Ishikawa (cell line): ENCODE results near the gene ATOH1.

Source experiments
- CEBPB ChIP-seq: IDR thresholded peaks from 2 replicates; pipeline ENCODE4 v1.6.1; 2012
- CREB1 ChIP-seq: IDR thresholded peaks from 2 replicates; pipeline ENCODE4 v1.6.1; 2012; ENCODE audit warnings: low read depth
- EGR1 ChIP-seq: IDR thresholded peaks from 2 replicates; pipeline ENCODE4 v1.6.1; 2012
- EP300 ChIP-seq: IDR thresholded peaks from 2 replicates; pipeline ENCODE4 v1.6.1; 2012; ENCODE audit warnings: borderline replicate concordance
- FOXM1 ChIP-seq: IDR thresholded peaks from 2 replicates; pipeline ENCODE4 v1.6.1; 2012; ENCODE audit warnings: low read depth, borderline replicate concordance
- NFIC ChIP-seq: IDR thresholded peaks from 2 replicates; pipeline ENCODE4 v1.6.1; 2012
- RAD21 ChIP-seq: IDR thresholded peaks from 2 replicates; pipeline ENCODE4 v1.6.1; 2012; ENCODE audit warnings: low read depth
- TAF1 ChIP-seq: IDR thresholded peaks from 2 replicates; pipeline ENCODE4 v1.6.1; 2012; ENCODE audit warnings: low read depth, mild to moderate bottlenecking
- TCF12 ChIP-seq: IDR thresholded peaks from 2 replicates; pipeline ENCODE4 v1.6.1; 2012; ENCODE audit warnings: low read depth
- TEAD4 ChIP-seq: IDR thresholded peaks from 2 replicates; pipeline ENCODE4 v1.6.1; 2012
- YY1 ChIP-seq: IDR thresholded peaks from 2 replicates; pipeline ENCODE4 v1.6.1; 2012; ENCODE audit warnings: low read depth
- ZBTB7A ChIP-seq: IDR thresholded peaks from 2 replicates; pipeline ENCODE4 v1.6.1; 2012; ENCODE audit warnings: low read depth
- TF ChIP-seq, protein P1 (sequence below): IDR thresholded peaks from 2 replicates; pipeline ENCODE4 v1.6.1; 2012
- TF ChIP-seq, protein P2 (sequence below): IDR thresholded peaks from 2 replicates; pipeline ENCODE4 v1.6.1; 2012; ENCODE audit warnings: low read depth, mild to moderate bottlenecking
- TF ChIP-seq, protein P3 (sequence below): IDR thresholded peaks from 2 replicates; pipeline ENCODE4 v1.6.1; 2012

ATOH1 gene, protein sequence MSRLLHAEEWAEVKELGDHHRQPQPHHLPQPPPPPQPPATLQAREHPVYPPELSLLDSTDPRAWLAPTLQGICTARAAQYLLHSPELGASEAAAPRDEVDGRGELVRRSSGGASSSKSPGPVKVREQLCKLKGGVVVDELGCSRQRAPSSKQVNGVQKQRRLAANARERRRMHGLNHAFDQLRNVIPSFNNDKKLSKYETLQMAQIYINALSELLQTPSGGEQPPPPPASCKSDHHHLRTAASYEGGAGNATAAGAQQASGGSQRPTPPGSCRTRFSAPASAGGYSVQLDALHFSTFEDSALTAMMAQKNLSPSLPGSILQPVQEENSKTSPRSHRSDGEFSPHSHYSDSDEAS

DNA sequence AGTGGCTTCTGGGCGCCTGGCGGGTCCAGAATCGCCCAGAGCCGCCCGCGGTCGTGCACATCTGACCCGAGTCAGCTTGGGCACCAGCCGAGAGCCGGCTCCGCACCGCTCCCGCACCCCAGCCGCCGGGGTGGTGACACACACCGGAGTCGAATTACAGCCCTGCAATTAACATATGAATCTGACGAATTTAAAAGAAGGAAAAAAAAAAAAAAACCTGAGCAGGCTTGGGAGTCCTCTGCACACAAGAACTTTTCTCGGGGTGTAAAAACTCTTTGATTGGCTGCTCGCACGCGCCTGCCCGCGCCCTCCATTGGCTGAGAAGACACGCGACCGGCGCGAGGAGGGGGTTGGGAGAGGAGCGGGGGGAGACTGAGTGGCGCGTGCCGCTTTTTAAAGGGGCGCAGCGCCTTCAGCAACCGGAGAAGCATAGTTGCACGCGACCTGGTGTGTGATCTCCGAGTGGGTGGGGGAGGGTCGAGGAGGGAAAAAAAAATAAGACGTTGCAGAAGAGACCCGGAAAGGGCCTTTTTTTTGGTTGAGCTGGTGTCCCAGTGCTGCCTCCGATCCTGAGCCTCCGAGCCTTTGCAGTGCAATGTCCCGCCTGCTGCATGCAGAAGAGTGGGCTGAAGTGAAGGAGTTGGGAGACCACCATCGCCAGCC, at the start of gene ATOH1:
Gene ATOH1, plus strand, starts transcription at position 422 of the 663 bp plus-strand sequence. Its CDS starts 174 bp downstream, at position 596.
- TF ChIP-seq CREB1, result 0 out of 2 replicates have a peak, but pooled peaks have one; percentile 23
- no peak for TF ChIP-seq EP300
- TF ChIP-seq TCF12, result peak; percentile 68; the same call in 1 of the 2 replicates
- TF ChIP-seq, protein P1, sequence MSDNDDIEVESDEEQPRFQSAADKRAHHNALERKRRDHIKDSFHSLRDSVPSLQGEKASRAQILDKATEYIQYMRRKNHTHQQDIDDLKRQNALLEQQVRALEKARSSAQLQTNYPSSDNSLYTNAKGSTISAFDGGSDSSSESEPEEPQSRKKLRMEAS, result peak; percentile 60
- TF ChIP-seq ZBTB7A, result peak; percentile 37; the same call in 1 of the 2 replicates

DNA sequence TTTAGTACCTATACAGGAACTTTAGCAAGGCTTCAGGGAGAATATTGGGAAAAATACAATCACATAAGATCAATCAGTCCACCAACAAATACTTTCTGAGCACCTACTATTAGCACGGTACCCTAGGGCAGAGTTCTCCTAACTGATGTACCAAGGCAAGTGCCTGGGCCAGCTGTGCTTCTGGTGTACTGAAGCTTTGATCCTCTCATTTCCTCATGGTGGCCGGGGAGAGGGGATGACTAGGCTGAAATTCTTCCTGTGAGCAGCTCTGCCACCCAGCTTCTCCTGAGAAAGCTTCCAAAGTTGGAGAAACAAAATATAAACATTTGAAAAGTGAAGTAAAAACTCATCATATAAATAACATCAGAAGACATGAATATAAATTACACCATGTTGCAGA, 49.3 kb upstream of the ATOH1 start:
- TF ChIP-seq CEBPB (no peak), CREB1 (no peak), NFIC (no peak), TCF12 (no peak), TEAD4 (no peak), TAF1 (no peak), RAD21 (no peak), EGR1 (no peak), FOXM1 (no peak), ZBTB7A (no peak), YY1 (no peak), EP300 (no peak)
- TF ChIP-seq, protein P1, result no peak
- TF ChIP-seq, protein P2, sequence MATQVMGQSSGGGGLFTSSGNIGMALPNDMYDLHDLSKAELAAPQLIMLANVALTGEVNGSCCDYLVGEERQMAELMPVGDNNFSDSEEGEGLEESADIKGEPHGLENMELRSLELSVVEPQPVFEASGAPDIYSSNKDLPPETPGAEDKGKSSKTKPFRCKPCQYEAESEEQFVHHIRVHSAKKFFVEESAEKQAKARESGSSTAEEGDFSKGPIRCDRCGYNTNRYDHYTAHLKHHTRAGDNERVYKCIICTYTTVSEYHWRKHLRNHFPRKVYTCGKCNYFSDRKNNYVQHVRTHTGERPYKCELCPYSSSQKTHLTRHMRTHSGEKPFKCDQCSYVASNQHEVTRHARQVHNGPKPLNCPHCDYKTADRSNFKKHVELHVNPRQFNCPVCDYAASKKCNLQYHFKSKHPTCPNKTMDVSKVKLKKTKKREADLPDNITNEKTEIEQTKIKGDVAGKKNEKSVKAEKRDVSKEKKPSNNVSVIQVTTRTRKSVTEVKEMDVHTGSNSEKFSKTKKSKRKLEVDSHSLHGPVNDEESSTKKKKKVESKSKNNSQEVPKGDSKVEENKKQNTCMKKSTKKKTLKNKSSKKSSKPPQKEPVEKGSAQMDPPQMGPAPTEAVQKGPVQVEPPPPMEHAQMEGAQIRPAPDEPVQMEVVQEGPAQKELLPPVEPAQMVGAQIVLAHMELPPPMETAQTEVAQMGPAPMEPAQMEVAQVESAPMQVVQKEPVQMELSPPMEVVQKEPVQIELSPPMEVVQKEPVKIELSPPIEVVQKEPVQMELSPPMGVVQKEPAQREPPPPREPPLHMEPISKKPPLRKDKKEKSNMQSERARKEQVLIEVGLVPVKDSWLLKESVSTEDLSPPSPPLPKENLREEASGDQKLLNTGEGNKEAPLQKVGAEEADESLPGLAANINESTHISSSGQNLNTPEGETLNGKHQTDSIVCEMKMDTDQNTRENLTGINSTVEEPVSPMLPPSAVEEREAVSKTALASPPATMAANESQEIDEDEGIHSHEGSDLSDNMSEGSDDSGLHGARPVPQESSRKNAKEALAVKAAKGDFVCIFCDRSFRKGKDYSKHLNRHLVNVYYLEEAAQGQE, result no peak
- TF ChIP-seq, protein P3, sequence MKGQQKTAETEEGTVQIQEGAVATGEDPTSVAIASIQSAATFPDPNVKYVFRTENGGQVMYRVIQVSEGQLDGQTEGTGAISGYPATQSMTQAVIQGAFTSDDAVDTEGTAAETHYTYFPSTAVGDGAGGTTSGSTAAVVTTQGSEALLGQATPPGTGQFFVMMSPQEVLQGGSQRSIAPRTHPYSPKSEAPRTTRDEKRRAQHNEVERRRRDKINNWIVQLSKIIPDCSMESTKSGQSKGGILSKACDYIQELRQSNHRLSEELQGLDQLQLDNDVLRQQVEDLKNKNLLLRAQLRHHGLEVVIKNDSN, result no peak

DNA sequence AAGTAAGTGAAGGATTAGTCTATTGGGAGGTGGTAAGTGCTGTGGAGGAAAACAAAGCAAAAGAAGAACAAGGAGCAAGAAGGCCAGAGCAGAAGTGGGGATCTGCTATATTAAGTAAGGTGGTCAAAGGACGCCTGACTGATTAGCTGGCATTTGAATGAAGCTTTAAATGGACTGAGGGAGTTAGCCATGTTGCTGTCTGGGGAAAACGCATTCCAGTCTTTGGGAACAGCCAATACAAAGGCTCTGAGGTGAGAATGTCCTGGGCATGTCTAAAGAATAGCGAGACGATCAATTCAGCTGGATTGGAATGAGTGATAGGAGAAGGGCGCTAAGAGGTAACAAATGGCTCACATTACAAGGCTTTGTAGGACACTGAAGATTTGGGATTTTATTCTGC, 48.5 kb upstream of the ATOH1 start:
- no peak for TF ChIP-seq ZBTB7A

DNA sequence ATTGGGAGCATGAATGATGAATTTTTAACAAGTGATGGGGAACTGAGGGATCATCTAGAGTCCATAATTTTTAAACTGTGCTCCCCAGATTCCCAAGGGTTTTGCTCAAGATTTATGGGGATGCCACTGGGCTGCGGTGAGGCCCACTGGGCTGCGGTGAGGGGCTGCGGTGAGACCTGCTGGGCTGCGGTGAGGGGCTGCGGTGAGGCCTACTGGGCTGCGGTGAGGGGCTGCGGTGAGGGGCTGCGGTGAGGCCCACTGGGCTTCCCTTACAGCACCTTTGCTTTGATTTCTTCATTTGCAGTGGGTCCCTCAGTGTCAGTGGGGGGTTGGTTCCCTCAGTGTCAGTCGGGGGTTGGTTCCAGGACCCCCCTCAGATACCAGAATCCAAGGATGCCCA, 47.4 kb upstream of the ATOH1 start:
- TF ChIP-seq ZBTB7A (no peak), TEAD4 (no peak), TAF1 (no peak), EP300 (no peak), CREB1 (no peak), EGR1 (no peak), CEBPB (no peak), RAD21 (no peak), FOXM1 (no peak), YY1 (no peak), TCF12 (no peak), NFIC (no peak)
- TF ChIP-seq, protein P1, result no peak
- TF ChIP-seq, protein P2, result no peak
- TF ChIP-seq, protein P3, result no peak

DNA sequence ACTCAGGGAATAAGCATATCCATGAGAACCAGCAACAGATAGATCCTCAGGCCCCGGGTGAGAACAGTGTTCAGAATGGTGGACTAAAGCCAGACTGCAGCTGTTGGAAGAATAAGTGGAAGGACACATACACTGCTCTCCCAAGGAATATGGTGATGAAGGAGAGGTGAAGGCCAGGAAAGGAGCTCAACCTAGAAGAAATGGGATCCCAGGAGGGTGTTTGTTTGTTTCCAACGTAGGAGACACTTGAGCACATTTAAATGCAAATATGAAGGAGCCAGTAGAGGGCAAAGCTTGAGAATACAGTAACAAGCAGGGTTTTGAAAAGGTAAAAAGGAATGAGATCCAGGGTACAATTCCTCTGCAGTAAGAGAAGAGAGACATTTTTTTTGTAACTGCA, 42.4 kb upstream of the ATOH1 start:
- TF ChIP-seq TCF12, result no peak
- TF ChIP-seq NFIC, result no peak
- TF ChIP-seq EP300, result no peak
